ENCODE measurements around the gene MATK. TPM values are rescaled to one million over a fixed set of nuclear protein-coding genes. Genes with fewer than 3 reads are reported as not detected.
A peak's percentile ranks its signal among the peaks of the same experiment; 100 is the strongest.

Gene MATK, protein sequence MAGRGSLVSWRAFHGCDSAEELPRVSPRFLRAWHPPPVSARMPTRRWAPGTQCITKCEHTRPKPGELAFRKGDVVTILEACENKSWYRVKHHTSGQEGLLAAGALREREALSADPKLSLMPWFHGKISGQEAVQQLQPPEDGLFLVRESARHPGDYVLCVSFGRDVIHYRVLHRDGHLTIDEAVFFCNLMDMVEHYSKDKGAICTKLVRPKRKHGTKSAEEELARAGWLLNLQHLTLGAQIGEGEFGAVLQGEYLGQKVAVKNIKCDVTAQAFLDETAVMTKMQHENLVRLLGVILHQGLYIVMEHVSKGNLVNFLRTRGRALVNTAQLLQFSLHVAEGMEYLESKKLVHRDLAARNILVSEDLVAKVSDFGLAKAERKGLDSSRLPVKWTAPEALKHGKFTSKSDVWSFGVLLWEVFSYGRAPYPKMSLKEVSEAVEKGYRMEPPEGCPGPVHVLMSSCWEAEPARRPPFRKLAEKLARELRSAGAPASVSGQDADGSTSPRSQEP
- total RNA-seq (2014; rRNA removed), result not detected in 2 replicates
- 0.12 TPM for polyA plus RNA-seq (2012)

DNA sequence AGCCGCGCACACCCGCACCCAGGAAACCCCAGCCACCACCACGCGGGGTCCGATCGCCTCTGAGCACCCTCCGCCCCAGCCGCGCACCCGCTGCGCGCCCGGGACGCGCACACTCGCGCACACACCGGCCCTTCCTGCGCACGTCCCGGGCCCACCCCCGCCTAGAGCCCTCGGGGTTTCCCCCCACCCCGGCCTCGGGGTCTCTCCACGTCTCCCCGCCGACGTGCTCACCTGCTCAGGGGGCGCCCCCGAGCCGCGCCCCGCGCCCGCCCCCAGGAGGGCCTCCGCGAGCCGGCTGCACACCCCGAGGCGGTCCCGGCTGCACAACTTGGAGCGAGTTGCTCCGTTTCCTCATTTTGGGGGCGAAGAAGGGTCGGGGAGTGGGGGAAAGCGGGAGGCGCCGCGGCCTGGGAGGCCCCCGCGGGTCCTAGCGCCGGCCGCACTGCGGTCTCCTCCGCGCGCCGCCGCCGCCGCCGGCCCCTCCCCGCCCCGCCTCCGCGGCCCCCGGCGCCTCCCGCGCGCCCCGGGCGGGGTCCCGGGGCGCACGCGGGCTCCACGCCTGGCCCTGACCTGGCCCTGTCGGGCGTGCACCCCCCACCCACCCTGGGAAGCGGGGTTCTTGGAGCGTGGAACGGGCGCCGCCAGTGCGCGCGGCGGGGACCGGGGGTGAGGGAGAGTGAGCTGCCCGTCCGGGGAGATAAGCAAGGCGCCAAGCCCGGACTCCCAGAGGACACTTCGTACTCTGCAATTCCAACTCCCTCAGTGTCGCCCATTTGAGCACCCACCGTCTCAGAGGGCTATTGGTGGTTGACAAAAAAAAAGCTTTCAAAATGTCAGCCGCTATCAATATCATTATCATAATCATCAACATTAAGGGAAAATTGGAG is at the start of gene MATK:
Gene MATK, minus strand, starts transcription at position 444 of the 887 bp plus-strand sequence. CDS start 1,246 bp downstream, outside the sequence.
- no peak for DNase-seq (ENCODE audit: low read depth)

DNA sequence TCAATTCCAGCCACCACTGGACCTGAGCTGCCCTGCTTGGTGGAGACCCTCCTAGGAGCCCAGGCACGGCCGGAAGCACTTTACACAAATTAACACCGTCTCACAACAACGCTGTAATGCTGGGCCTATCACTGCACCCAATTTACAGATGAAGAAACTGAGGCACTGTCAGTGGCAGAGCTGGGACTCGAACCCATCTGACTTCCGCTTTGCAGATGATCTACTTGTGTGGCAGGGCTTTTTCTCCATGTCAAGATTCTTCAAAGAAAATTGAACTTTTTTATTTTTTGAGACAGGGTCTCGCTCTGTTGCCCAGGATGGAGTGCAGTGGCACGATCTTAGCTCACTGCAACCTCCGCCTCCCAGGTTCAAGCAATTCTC is 48.9 kb upstream of the MATK start:
- DNase-seq (ENCODE audit: low read depth), result no peak

DNA sequence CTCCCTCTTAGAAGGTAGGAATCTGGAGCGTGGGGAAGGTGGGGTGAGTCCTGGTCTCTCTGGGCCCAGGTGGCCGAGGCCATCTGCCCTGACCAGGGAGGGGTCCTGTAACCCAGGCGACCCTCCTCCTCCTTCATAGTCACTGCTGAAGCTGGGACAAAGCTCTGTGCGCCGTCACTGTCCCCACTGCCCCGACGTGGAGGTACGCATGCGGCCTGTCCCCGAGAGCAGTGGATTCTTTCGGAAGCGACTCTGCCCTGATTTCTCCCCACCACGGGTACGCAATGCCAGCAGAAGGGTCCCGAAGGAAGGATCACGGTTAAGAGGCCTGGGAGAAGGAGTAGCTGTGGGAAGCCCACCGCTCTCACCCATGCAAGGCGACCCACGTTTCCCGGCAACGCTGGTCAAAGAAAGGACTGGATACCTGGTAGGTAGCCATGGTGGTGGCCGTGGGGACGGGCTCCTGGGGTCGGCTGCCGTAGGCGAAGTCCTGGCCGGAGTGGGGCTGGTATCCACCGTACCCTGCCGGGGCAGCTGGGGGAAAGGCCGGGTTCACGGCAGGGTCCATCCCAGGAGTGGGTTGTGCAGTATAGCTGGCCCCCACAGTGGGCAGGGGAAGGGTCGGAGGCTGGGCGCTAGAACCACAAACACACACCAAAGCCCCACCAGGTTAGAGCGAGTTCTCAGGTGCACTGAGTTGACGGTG is 48.3 kb upstream of the MATK start:
- no peak for DNase-seq (ENCODE audit: low read depth)

DNA sequence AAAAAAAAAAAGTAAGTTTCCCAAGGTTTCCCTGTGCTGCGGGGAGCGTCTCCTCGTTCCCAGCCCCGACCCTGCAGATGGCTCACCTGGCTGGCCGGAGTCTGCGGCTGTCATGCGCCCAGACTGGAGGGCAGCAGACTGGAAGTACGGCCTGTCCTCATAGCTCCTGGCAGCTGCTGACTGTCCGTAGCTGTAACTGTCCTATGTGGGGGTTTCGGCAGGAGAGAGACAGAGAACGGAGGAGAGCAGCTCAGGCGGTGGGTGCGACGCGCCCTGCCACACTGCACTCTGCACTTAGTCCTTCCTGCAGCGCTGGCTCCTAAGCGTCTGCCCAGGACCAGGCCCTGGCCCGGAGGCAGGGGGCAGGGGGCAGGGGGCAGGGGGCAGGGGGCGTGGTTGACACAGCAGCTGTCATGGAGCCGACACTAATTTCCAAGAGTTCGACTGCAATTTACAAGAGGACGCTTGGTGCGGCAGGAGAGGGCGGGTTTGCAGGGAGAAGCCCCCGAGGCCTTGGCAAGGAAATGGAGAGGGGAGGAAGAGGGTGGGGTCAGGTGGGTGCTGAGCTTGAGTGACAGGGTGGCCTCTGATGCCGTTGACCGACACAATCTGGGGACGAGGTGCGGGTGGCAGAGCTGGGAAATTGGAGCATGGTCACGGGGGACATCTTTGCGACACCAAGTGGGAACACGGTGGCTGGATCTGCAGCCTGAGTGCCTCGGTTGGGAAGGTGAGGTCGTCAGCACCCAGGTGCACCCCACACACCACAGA is 47.6 kb upstream of the MATK start:
- no peak for DNase-seq (ENCODE audit: low read depth)

DNA sequence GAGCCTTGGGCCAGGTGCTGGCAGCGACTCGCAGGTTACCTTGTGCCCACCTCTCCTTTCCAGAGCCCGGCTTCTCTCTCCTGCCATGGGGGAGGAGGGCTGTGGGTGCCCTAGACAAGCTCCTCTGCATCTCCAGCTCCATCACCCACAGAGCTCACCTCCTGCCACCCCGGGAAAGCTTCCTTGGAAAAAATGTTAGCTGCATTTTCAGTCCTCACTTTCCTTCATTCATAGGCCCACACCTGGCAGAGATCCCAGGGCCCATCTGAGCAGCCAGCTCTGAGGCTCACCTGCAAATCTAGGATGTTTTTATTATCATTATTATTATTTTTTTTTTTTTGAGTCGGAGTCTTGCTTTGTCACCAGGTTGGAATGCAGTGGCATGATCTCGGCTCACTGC is 45.8 kb upstream of the MATK start:
- no peak for DNase-seq (ENCODE audit: low read depth)

DNA sequence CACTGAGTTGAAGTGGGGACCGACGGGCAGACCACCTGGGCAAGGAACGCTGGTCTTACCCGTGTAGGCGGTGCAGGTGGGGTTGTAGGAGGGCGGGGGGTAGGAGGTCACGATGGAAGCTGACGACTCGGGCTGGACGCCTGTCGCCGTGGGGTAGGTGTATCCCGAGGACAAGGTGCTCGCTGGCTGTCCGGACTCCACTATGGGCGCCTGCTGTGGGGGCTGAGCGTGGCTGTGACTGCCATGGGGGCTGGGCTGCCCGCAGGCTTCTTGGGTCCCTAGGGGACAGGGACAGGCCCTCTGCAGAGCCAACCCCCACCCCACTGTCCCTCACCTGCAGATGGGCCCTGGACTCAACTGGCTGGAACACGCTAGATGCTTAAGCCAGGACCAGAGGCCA is 45.4 kb upstream of the MATK start:
- no peak for DNase-seq (ENCODE audit: low read depth)

DNA sequence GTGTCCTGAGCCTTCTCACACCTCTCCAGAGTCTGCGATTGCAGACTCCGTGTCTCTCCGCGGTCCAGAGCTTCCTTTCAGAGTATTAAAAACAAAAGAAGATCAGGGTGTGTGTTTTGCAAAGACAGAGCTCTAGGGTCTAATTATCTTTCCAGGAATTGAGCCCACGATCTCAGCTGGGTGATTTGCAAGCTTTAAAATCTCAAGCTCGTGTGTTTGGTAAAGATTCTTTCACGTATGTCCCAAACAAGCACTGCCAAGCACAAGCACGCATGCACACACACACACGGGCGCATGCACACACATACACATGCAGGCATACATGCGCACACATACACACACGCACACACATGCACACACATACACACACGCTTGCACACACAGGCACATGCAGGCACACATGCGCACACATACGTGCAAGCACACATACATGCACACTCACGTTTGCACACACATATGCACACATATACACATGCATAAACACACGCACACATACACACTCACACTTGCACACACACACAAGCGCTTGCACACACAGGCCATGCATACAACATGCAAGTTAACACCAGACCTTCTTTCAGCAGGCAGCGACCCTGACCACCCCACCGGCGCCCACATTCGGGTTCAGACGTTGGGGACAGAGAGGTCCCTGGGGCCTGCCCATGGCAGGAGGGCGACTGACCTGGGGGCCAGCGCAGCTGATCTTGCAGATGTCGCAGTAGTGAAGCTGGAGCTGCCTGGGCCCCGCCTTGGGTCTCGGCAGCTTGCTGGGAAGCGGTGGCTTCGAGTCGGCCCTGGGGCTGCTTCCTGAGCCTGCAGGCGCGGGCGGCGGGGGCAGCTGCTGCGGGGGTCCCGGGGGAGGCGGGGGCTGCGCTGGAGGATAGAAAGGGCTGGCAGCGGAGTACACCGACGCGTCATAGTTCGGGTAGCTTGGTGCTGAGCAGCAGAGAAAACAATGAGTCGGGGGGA is 44.7 kb upstream of the MATK start:
- DNase-seq (ENCODE audit: low read depth), result no peak

DNA sequence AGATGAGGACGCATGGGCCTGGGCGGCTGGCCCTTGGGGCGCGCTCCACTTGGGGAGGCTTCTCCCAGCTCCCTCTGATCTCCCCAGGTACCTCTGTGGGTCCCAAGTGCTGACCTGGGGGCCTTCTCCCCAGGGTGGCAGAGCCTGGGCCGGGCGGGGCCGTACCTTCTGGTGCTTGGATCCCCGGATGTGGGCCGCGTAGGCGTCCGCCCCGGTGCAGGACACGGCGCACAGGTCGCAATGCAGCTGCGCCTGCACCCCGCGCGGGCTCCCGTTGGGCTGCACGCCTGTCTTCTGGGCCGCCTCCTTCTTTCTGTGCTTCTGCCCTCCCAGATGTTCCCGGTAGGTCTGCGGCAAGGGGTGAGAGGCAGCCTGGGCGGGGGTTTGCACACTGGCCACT is 41.1 kb upstream of the MATK start:
- DNase-seq (ENCODE audit: low read depth), result no peak

DNA sequence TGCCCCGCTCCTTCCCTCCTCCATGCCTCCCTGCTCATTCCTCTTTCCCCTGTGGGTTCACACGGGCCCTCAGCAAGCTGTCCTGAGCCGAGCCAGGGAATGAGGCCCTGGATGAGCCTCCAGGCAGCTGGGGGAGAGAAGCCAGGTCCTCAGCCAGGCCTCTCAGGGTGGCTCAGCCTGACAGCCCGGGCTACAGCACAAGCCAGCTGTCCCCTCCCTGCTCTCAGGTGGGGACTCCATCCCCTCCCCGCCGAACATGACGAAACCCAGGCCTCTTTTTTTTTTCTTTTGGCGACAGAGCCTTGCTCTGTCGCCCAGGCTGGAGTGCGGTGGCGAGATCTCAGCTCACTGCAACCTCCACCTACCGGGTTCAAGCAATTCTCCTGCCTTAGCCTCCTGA is 40.0 kb upstream of the MATK start:
- DNase-seq (ENCODE audit: low read depth), result no peak

DNA sequence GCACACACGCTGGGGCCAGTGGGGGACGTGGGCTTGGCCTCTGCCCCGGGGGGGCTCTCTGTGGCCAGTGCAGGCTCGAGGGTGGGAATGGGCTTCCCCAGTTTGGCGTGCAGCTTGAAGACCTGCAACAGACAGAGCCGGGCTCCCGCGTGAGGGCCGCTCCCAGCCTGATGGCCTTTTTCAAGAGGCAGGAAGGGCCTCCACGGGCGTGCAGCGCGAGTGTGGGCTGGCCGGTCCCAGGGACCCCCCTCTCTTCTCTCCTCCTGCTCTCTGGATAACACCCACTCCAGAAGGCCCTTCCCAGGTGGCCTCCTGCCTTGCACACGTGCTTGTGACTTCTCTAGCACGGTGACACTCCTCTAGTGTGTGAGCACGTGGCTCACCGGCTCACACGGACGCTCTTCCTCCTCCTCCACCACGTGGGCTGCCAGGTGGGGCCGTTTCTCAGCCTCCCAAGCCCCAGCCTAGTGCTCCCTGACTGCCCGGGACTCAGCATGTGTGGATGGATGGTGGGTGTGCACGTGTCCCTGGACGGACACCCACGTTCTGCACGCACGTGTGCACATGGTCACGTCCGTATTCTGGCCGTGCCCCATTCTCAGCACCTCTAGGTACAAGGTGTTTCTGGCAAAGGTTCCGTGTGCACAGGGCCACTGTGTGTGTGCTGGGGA is 39.2 kb upstream of the MATK start:
- no peak for DNase-seq (ENCODE audit: low read depth)

DNA sequence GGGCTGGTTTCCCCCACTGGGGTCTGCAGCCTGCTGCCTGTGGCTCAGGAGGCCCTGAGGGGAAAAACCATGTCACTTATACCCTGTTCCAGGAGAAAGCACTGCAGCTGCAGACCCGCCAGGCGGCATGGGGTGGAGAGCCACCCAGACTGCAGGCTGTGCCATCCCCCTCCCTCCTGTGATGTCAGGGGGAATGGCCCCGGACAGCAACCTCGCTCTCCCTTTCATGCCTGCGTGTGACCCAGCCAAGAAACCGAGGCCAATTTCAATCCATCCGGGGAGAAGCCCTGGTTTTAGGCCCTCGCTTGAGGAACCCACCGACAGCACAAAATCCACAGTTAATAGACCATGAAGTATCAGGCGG is 37.2 kb upstream of the MATK start:
- DNase-seq (ENCODE audit: low read depth), result no peak

DNA sequence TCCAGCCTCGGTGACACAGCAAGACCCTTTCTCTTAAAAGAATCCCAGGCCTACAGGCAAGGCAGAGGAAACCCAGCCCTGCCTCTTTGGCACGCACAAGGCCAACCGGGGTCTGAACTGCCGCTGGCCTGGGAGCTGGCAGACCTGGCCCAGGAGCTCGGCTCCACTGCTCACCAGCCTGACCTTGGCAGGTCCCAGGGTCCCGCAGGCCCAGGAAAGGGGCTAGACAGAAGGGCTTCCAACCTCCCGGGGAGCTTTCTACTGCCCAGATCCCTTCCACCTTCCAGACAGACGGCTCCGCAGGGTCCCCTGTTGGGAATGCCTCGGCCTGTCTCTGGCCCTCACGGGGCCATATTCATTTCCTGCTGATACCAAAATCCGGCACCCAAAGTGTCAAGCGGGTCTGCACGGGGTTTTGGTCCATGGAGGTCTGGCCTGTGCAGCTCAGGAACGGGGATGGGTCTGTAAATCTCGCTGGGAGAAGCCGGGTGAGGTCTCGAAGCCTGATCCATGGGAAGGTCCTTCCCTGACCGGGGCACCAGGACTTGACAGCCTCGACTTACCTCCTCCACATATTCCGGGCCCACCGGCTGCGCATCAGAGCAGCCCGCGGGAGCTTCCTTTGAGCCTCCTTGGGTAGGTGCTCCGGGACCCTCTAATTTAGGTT is 36.6 kb upstream of the MATK start:
- no peak for DNase-seq (ENCODE audit: low read depth)

DNA sequence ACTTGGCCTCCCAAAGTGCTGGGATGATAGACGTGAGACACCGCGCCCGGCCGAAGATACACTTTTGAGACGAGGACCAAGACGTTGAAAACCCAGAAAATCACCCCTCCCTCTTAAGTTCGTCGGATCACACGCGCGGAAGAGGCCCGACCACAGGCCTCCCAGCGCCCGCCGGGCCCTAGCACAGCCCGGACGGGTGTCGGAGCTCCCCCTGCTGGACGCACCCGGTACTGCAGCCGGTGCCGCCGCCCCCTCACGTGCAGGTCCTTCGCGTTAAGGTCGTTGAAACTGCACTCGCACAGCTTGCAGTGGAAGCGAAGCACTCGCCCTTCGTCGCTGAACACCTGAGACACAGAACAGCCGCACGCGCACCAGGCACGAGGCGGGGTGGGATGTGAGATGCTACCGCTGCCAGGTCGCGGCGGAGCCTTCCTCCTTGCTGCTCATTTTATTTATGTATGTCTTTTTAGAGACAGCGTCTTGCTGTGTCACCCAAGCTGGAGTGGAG is 35.7 kb upstream of the MATK start:
- peak; percentile 6 for DNase-seq (ENCODE audit: low read depth)

DNA sequence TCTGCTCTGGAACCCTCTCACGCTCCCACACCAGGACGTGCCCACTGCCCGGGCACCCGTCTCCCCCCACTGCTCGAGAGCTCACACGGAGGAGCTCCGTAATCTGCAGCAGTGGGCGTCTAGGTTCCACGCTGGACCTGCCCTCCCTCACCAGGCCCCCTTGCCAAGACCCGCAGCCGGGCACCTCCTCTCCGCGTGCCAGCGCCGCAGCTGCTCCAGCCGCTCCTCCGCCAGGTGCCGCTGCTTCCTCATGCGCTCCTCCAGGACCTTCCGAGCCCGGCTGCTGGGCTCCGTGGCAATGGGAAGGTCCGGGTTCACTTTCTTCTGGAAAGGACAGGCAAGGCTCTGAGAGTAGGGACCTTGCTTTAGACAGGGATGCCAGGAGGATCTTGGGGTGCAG is 35.0 kb upstream of the MATK start:
- DNase-seq (ENCODE audit: low read depth), result no peak

DNA sequence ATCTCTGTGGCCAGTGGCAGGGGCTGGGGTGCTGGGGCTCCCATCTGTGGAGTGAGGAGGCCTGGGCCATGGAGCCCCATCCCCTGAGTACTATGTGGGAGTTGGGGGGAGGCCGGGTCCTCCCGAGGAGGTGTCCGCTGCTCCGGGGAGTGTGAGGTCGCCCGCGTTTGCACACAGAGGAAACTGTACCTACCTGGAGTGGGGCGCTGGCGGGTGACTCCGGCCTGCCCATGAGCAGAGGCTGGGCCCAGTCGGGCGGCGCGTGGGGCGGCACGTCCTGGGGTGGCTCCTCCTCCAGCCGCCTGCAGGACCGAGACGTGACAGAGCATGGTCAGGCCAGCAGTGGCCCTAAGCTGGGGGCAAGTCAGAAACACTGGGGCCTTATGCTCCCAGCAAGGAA is 33.8 kb upstream of the MATK start:
- no peak for DNase-seq (ENCODE audit: low read depth)

DNA sequence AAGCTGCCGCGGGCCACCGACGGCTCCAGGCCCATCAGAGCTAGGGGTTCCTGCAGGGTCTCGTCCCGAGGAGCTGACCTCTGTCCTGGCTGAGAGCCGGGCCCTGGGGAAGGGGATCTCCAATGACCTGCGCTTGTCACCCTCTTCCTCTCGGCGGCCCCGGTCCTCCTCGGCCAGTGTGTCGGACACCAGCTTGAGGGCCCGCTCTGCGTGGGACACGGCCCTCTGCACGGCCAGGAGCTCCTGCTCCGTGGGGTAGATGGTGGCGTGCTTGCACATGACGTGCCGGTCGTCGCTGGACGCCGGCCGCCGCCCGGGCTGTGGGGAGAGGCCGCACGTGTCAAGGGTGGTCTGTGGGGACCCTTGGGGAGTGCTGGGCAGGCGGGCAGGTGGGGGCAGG is 32.7 kb upstream of the MATK start:
- DNase-seq (ENCODE audit: low read depth), result no peak

DNA sequence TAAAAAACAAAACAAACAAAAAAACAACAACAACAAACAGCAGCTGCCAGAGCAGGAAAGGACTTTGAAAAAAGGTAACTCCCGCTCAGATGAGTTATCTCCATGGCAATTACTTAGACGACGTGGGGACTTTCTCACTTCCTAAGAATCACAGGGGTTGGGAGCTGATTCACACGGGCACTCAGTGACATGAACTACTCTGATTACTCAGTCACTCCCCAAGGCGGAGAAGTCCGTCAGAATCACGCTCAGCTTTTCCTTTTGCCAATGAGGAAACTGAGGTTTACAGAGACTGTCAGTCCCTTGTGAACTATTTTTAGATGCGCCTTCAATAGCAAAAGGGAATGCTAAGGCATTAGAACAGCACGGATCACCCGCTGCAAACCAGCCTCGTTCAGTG is 32.3 kb upstream of the MATK start:
- peak; percentile 9 for DNase-seq (ENCODE audit: low read depth)

DNA sequence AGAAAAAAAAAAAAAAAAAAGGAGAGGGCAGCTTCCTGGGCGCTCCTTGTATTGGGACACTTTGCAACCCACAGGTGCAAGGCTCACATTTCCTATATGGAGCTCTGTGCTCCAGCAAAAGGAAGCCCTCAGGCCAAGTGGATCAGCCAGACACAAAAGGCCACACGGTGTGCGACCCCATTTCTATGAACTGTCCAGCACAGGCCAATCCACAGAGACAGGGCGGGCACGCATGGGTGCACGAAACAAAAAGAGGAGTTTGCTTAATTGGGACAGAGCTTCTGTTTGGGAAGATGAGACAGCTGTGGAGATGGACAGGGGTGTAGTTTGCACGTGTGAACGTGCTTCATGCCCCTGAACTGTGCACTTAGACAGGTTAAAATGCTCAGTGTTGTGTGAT is 31.6 kb upstream of the MATK start:
- DNase-seq (ENCODE audit: low read depth), result no peak
